ENCODE results near the gene GIPC1. TPM values are rescaled to one million over a fixed set of nuclear protein-coding genes. Genes with fewer than 3 reads are reported as not detected.

Gene GIPC1
- total RNA-seq, 4 donors from 2014 or later: 135 to 217 (median 164) TPM

DNA sequence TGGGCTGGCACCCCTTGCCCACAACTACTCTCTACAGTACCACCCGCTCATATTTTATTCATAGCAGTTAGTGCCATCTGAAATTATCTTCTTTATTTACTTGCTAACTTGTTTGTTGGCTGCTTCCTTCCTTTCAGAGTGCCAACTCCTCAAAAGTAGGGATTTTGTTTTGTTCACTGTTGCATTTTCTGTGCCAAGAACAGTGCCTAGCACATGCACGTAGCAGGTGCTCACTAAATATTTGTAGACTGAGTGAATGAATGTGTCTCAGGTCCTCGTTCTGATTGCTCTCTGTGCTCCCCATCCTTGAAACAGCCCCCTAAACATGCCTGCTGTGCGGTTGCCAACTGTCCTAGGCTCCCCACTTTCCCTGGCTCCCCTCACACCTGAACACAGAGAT lies 1.5 kb downstream of the GIPC1 start:
- WGBS, 2 donors: 47 to 51% methylated on average over 4 of the region's 4 CpGs
- no peak overlapping the region for H3K4me3 ChIP-seq (ENCODE audit: low read depth, poor library complexity, severe bottlenecking)
- TF ChIP-seq POLR2A (IDR thresholded peaks at IDR 0.05): no peak
- TF ChIP-seq, protein P1, sequence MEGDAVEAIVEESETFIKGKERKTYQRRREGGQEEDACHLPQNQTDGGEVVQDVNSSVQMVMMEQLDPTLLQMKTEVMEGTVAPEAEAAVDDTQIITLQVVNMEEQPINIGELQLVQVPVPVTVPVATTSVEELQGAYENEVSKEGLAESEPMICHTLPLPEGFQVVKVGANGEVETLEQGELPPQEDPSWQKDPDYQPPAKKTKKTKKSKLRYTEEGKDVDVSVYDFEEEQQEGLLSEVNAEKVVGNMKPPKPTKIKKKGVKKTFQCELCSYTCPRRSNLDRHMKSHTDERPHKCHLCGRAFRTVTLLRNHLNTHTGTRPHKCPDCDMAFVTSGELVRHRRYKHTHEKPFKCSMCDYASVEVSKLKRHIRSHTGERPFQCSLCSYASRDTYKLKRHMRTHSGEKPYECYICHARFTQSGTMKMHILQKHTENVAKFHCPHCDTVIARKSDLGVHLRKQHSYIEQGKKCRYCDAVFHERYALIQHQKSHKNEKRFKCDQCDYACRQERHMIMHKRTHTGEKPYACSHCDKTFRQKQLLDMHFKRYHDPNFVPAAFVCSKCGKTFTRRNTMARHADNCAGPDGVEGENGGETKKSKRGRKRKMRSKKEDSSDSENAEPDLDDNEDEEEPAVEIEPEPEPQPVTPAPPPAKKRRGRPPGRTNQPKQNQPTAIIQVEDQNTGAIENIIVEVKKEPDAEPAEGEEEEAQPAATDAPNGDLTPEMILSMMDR (IDR thresholded peaks at IDR 0.05): no peak
- no peak for DNase-seq (ENCODE audit: low spot score in 2 of 2)
- intact Hi-C loops (cut with DNase I; ENCODE audit: low total_unique reads): no loop called here

DNA sequence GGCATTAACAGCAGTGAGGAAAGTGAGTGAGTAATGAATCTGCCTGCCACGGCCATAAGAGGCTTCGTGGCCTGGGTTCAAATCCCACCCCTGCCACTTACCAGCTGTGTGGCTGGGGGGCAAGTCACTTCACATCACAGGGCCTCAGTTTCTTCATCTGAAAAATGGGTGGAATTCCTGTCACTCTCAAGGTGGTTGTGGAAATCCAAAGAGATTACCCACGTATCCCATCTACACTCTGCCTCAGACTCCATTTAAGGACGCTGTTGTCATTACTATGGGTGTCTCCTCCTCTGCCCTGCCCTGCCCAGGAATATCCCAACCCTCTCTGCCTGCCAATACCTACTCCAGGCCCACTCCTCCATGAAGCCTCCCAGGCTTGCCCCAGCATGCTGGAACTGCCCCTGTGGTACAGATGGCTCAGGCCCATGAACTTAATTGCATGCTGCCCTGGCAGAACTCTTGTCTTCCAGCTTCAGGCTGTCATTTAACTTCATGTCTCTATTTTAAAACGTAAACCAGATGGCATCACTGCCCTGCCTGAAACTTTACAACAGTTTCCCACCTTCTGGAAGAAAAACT lies 3.1 kb downstream of the GIPC1 start:
- no peak for DNase-seq (ENCODE audit: low spot score in 2 of 2)
- intact Hi-C loops (cut with DNase I; ENCODE audit: low total_unique reads): no loop called here
- WGBS, 2 donors: 63 to 68% methylated on average over 5 of the region's 5 CpGs
- no peak for TF ChIP-seq POLR2A (IDR thresholded peaks at IDR 0.05)
- TF ChIP-seq, protein P1 (IDR thresholded peaks at IDR 0.05): no peak
- H3K4me3 ChIP-seq (ENCODE audit: low read depth, poor library complexity, severe bottlenecking): no peak overlapping the region

DNA sequence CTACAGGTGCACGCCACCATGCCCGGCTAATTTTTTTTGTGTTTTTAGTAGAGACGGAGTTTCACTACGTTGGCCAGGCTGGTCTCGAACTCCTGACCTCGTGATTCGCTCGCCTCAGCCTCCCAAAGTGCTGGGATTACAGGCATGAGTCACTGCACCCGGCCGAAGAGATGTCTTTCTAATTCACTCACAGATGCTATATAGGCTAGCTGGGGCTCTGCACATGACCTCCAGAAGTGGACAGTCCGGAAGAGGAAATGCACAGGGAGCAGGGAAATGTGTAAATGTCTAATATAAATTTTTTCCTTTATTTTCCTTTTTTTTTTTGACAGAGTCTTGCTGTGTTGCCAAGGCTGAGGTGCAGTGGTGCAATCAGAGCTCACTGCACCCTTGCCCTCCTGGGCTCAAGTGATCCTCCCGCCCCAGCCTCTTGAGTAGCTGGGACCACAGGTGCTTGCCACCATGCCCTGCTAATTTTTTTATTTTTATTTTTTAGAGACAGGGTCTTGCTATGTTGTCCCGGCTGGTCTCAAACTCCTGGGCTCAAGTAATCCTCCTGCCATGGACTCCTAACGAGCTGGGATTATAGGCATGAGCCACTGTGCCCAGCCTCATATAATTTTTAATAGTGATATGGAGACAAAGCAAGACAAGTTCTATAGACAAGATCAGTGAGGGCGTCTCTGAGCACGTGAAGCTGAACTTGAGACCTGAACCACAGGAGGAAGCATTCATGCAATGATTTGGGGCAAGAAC lies 8.4 kb downstream of the GIPC1 start:
- H3K4me3 ChIP-seq (ENCODE audit: low read depth, poor library complexity, severe bottlenecking): no peak overlapping the region
- TF ChIP-seq POLR2A (IDR thresholded peaks at IDR 0.05): no peak
- TF ChIP-seq, protein P1 (IDR thresholded peaks at IDR 0.05): no peak
- 92% methylated on average over 16 of the region's 16 CpGs for WGBS, 2 donors
- intact Hi-C loops (cut with DNase I; ENCODE audit: low total_unique reads): no loop called here
- DNase-seq (ENCODE audit: low spot score in 2 of 2): no peak

DNA sequence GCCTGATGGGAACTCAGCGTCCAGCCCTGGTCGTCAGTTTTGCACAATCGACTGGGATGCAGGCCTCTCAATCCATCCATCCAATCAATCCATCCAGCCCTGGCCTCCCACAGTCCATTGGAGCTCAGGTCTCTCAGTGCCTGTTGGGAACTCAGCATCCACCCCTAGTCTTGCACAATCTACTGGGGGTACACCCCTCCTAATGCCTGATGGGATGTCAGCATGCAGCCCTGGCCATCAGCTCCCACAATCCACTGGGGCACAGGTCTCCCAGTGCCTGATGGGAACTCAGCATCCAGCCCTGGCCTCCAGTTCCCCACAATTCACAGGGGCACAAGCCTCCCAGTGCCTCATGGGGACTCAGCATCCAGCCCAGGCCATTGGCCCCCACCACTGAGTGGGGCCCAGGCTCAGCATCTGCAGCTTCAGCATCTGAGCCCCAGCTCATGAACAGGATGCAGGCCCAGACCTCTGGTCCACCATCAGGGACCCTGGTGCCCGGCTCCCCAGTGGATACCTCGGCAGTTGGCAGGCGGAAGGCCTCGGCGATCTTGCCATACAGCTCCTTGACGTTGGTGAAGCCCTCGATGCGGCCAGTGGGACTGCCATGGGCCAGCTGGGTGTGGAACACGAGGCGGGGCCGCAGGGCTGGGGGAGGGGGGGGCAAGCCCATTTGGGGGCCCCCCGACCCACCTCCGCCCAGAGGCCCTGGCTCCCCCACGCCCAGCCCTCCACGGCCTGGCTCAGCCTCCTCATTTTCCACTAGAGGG lies 13.6 kb downstream of the GIPC1 start:
- no peak for DNase-seq (ENCODE audit: low spot score in 2 of 2)
- intact Hi-C loops (cut with DNase I; ENCODE audit: low total_unique reads): no loop called here
- WGBS, 2 donors: 89 to 91% methylated on average over 3 to 18 of the region's 18 CpGs
- TF ChIP-seq POLR2A (IDR thresholded peaks at IDR 0.05): no peak
- TF ChIP-seq, protein P1 (IDR thresholded peaks at IDR 0.05): no peak
- no peak overlapping the region for H3K4me3 ChIP-seq (ENCODE audit: low read depth, poor library complexity, severe bottlenecking)

DNA sequence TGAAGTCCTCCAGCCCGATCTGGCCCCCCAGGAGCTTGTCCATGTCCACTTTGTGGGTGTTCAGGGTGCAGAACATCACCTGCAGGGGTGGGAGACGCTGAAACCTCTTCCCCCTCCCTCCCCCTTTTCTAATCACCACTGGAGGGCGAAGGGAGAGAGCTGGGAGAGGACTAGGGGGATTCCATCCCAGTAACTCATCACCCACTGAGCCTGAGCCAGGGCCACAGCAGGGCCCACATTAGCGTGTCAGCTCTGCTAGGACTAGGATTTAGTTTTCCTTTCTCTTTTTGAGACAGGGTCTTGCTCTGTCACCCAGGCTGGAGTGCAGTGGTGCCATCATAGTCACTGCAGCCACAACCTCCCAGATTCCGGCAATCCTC lies 15.2 kb downstream of the GIPC1 start:
- 88 to 94% methylated on average over 5 of the region's 5 CpGs for WGBS, 2 donors
- intact Hi-C loops (cut with DNase I; ENCODE audit: low total_unique reads): no loop called here
- no peak overlapping the region for H3K4me3 ChIP-seq (ENCODE audit: low read depth, poor library complexity, severe bottlenecking)
- no peak for TF ChIP-seq POLR2A (IDR thresholded peaks at IDR 0.05)
- TF ChIP-seq, protein P1 (IDR thresholded peaks at IDR 0.05): no peak
- no peak for DNase-seq (ENCODE audit: low spot score in 2 of 2)

All from lower leg skin (tissue), 4 donors.